NCI-H128 (cell line): ENCODE measurements around the gene BABAM1.

Experiments used
- DNase-seq: peaks from one replicate; lab custom pipeline; 2025; ENCODE audit not compliant: unreplicated experiment; lab: John Stamatoyannopoulos, UW

The BABAM1 gene

DNA sequence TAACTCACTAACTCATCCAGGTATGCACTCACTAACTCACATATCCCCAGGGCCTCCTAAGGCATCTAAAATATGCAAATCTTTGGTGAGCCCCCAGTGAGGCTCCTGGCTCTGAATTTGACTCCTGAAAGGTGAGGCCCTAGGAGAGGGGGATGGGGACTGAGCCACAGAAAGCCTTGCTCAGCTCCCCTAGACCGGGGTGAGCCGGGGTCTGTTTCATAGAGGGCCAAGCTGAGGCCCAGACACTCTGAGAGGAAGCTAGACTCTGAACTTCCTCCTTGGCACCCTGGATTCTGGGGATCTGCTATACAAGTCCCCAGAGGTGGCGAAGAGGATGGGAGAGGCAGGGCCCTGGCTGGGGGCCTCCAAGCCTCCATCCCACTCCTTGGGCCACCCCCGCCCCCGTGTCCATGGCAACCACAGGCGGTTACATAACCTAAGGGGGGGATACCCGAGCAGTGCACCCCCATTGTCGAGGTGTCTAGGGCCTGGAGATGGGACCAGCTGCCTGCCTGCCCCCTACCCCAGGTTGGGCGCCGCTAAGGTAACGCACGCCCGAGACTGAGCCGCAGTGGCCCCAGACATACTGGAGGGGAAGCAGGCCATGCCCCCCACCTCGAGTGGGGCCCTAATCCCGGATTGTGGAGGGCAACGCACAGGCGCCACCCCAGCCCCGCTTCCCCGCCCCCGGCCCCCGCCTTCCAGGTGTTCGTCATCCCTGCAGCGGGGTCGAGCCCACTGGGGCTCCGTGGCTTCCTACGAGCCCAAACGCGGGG lies 35.3 kb downstream of the BABAM1 start:
- DNase-seq: no peak

DNA sequence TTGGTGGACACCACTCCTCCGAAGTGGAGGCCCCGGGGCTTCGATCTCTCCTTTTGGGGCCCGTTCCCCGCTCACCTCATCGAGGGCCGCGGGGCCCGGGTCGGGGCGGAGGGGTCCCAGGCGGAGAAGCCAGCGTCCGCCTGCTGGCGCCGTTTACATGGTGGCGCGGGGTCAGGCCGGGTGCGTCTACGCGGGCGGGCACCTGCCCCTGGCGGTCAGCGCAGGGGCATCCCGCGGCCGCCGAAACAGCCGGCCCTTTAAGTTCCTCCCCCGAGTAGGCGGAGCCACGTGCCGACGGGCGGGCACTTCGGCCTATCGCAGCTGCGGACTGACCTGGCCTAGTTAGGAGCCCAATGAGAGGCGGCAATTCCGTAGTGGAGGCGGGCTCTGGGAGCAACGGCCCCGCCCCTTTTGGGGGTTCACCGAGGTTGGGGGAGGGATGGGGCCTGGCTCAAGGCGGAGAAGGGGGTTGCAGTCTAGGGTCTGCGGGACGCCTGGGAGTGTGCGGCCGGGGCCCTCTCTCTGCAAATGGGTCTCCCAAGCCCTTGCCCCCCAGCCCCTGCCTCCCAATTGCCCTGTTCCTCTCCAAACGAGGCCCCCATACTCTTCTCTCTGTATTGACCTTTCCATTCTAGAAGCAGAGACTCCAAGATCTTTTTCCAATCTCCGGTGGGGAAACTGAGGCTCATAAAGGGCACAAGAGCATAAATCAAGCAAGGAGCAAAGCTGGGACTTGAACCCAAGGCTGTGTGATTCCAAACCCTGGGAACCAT lies 36.1 kb downstream of the BABAM1 start, which contains the start of gene ABHD8:
Gene ABHD8, minus strand, starts transcription at position 259 of the 773 bp plus-strand sequence. CDS start 1,809 bp downstream, outside the sequence.
- DNase-seq: peak; percentile 92

DNA sequence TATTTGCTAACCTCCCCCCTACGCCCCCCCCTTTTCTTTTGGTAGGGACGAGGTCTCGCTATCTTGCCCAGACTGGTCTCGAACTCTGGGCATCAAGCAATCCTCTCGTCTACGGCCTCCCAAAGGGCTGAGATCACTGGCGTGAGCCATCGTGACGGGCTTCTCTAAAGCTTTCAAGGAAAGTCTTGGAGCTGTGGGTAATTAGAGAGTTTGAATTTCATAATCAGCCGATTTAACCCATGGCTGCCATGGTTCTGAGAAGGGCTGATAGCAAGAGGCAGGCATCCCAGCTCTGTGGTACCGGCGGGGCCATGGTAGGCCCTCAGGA lies 36.7 kb downstream of the BABAM1 start:
- DNase-seq: no peak

DNA sequence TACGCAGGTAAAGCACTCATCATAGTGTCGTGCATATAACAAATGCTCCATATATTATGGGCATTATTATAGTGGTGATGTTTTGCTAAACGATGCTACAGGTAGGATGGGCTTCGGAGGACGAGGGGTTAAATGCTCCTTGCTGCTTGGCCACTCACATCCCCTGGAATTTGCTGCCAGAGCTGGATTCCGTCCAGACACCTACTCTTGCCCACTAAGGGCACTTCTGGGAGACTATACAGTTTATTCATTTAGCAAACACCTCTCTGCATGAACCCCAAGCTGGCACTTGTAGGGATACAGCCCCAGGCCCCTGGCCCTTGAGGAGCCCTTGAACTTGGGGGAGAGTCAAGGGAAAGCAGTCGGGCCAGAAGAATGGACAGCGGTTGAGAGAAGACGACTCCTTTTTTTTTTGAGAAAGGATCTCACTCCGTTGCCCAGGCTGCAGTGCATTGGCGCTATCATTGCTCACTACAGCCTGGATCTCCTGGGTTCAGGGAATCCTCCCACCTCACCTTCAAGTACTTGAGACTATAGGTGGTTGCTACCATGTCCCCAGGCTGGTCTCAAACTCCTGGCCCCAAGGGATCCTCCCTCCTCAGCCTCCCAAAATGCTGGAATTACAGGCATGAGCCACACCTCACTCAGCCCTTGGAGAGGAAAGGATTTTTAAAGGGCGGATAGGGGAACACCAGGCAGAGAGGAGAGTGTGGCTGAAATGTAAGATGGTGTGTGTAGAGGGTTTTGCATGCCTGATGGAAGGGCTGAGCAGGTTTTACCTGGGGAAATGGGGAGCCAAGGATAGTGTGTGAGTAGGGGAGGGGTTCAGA lies 37.4 kb downstream of the BABAM1 start:
- no peak for DNase-seq

DNA sequence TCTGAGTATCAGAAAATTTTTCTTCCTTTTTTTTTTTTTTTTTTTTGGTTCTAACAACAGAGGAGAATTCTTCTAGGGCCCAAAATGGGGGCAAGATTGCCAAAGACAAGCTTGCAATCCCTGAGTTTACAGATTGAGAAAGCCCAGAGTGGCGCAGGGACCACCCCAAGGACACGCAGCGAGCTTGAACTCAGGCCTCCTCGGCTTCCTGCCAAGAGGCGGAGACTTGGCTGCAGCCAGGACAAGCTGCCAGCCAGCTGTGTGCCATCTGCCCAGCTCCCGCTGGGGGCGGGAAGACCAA lies 37.9 kb downstream of the BABAM1 start:
- DNase-seq: no peak

DNA sequence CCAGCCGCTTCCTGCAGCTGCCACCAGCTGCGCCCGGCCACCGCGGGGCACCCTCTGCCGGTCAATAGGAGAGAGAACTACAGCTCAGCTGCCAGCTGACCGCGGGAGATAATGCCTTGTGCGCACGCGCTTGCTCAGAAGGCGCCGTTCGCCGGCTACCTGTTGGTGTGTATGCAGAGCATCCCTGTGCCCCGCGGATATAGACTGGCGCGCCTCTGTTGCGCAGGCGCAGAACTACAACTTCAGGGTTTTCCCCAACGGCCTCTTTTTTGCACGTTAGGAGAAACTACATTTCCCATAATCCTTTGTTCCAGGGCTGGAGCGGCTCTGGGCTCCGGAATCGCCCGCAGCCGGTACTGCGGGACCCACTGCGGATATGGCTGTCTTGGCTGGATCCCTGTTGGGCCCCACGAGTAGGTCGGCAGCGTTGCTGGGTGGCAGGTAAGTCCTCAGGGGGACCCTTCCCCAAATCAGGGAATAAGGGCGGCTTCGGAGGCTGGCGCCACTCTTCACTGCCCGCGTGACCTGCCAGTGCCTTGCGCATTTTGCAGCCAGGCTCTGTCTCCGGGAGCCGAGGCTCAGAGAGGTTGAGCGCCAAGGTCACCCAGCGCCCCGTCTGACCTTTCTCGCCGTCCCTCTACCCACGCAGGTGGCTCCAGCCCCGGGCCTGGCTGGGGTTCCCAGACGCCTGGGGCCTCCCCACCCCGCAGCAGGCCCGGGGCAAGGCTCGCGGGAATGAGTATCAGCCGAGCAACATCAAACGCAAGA lies 38.5 kb downstream of the BABAM1 start, which contains the start of gene MRPL34:
Gene MRPL34, plus strand, starts transcription at position 356 of the 768 bp plus-strand sequence. Its CDS starts 21 bp downstream, at position 377.
- DNase-seq: peak; percentile 96

DNA sequence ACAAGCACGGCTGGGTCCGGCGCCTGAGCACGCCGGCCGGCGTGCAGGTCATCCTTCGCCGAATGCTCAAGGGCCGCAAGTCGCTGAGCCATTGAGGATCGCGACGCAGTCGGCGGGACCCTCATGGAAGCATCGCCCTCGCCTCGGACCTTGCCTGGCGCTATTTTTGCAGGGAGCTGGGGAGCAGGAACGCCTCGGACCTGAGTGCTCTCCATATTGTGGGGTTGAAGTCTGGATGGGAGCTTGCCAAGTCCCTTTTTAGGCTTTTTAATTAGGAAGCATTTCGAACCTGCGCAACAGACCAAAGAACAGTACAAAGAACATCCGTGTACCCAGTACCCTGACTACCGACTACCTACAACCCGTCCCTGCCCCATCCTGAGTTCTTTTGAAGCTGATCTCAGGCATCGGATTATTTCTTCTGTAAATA lies 39.1 kb downstream of the BABAM1 start:
- DNase-seq: no peak

DNA sequence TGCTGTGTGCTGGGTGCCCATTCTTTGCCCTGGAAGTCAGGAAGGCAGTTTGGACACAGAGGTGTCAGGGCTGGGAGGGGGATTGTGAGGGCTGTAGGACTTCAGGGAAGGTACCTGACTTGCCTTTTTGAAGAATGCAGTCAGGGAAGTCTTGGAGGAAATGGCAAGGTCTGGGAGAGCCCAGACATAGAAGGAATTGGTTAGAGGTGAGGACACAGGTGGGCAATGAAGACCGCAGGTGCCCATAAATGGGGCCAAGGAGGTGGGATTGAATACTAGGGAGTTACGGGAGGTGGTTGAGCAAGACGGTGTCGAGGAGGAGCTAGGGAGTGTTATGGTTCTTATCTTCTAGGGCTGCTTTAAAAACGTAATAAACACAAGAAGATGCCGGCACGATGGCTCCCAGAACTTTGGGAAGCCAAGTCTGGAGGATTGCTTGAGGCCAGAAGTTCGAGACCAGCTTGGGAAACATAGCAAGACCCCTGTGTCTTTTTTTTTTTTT lies 40.7 kb downstream of the BABAM1 start:
- DNase-seq: no peak

DNA sequence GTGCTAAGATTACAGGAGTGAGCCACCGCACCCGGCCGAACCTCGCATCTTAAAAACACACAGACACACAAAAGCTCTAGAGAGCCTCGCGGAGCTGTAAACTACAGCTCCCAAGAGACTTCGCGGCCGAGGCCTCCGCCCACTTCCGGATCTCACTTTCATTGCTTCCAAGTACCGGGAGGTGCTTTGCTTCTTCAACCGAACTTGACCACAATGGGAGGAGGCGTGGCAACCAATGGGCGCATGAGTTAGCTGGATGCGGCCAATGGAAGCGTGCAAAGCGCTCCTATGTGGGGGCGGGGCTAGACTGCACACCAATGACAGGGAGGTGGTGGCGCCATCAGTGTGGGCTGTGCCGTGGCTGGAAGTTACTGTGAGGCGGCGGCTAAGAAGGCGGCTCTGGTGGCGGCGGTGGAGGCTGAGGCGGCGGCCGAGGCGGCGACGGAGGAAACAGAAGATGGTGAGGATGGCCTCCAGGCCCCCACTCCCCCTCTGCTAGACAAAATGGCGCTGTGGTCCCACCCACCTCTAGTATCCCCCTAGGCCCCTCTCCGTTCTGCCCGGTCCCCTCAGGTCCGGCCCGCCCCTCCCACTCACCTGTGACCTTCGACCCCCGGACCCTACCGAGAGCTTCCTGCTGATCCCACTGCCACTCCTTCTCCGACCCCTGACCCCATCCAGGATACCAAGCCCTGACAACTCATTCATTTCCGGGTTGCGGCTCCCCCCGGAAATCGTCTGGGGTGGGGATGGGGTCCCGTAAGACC lies 42.1 kb downstream of the BABAM1 start, which contains the start of gene DDA1:
Gene DDA1, plus strand, starts transcription at position 366 of the 767 bp plus-strand sequence. Its CDS starts 92 bp downstream, at position 458.
- DNase-seq: peak; percentile 97

DNA sequence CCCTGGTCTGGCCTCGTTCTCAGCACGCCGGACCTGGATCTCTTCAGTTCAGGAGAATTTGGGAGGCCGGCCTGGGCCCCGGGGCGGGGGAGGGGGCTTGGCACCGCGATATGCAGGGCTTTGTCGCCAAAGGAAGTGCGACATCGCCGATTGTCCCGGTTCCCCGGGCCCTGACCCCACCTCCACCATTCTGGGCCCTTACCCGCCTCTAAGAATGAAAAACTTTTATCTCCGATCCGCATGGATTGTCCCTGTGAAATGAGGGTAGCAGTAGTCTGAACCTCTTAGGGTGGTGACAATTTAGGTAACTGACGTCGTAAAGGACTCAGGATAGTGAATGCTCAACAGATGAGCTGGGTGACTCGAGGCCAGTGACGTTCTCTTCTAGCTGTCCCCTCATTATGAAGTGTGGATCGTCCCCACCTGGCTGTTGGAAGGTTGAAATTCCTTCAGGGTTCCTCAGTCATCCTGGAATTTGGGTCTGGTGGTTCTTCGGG lies 42.8 kb downstream of the BABAM1 start:
- DNase-seq: no peak

DNA sequence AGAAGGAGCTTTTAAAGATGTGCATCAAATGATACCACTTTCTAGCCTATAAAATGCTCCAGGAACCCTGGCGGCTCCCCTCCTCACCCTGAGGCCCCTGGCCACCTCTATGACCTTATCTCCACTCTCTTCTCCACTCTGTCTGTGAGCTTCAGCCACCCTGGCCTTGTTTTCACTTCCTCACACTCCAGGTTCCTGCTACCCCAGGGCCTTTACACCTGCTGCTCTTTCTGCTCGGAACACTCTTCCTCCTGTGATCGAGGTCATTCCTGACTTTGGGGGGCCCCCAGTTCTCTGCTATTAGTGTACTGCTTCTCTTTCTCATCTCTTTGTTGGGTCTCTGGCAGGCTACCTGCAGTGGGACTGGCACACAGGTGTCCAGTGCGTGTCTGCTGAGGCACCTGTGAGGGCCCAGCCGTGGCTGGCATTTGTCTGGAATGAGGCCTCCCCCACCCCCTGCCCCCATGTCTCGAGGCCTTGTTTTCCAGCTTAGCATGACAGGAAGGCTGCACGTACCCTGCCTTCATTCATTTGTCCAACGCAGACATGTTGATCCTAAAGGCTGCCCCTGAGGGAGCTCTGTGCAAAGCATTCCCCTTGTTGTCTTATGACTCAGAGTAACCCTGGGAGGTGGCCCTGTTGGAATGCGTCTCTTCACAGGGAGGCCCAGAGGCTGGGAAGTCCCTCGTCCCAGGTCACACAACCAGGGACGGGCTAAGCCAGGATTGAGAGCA lies 44.4 kb downstream of the BABAM1 start:
- DNase-seq: no peak

DNA sequence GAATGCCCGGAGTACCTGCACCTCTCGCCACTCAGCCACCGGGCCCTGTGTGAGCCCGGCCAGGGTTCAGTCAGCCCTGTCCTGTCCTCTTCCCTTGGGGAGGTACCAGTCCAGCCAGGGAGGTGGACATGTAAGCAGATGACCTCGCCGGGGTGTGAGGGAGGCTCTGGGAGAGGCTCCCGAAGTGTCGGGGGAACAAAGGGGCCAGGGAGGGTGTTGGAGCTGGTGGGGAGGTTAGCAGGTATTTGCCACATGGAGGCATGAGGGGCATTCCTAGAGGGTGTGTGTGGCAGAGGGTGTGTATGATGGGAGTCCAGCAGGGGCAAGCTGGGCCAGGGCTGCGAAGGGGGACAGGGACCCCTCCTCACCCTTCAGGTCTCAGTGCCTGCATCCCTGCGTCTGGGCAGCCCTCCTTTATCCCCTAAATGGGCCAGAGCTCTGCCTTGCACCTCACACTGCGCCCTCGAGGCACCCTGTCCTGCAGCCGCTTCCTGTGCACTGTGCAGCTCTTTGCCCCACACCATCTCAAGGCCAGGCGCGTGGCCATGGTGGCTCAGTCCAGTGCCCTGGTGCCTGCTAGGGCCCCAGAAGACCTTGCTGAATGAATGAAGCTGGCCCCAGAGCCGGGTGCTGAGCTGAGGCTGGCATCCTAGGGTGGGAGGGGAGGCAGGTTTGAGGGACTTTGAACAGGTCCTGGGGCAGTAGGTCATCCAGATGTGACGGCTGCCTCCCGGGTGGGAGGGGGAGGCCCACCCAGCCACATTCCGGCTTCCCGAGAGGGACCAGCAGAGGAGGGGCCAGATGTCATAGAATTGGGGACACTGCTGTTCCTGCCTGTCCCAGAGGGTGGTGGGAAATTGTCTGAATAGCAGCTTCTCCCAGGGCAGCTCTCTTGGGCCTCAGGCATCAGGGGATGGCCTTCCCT lies 45.2 kb downstream of the BABAM1 start:
- DNase-seq: no peak

DNA sequence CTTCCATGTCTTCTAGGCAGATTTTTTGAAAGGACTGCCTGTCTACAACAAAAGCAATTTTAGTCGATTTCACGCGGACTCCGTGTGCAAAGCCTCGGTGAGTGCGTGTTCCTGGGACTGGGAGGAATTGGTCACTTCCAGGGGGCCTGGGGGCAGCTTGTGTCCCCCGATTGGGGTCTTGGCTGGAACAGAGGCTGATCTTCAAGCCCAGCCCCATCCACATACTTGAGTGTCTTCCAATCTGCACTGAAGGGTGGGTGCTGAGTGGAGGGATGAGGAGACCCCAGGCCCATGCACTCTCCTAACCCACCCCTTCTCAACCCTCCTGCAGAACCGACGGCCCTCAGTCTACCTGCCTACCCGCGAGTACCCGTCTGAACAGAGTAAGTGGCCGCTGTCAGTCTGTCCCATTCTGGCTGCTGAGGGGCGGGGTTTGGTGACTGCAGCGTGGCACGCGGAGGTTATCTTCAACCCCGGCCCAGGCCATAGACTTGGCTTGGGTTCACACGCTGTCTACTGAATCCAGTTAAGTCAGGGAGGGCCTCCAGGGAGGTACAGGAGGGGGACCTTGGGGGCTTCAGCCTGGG lies 46.9 kb downstream of the BABAM1 start:
- no peak for DNase-seq

DNA sequence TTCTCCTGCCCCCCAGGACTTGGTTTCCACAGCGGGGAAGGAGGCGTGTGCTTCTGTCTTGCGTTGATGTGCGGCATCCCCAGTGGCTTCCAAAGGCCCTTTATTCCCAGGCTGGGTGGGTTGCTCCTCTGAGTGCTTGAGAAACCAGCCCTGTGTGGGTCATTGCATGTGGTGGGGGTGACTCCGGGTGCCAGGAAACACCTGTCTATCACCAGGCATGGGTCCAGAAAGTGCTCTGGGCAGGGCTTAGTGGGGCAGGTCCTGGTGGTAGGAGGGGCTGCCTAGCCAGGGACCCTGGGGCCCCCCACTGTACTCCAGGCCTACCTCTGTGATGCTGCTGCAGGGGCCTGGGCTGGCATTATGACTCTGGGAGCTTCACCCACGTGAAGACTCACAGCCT lies 51.7 kb downstream of the BABAM1 start:
- no peak for DNase-seq

DNA sequence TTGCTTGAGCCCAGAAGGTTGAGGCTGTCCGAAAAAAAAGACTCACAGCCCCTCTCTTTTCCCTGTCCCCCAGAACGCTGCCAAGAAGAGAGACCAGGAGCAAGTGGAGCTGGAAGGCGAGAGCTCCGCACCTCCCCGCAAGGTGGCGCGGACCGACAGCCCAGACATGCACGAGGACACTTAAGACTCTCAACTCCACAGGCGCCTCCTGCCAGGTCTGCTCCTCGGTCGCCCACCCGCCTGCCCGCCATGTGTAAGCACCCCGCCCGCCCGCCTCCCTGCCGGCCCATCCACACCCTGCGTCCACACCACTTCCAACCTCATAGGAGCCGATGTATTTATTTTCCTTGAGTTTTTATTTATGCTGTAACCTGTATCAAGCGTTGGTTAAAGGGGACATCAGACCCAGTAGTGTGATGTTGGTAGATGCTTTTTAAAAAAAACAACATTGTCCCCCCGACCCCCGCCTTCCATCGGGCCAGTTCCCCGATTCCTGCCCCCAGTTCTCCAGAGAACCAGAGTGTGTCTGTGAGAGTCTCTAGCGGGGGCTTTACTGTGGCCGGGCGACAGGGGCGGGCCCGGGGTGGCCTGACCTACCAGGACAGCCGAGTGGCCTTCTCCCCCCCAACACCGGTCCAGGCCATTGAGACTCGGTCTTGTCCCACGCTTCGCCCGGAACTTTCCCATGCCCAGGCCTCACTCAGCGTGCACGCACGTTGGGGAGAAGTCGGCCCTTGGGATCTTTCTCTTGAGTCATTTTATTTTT lies 52.4 kb downstream of the BABAM1 start:
- DNase-seq: no peak

DNA sequence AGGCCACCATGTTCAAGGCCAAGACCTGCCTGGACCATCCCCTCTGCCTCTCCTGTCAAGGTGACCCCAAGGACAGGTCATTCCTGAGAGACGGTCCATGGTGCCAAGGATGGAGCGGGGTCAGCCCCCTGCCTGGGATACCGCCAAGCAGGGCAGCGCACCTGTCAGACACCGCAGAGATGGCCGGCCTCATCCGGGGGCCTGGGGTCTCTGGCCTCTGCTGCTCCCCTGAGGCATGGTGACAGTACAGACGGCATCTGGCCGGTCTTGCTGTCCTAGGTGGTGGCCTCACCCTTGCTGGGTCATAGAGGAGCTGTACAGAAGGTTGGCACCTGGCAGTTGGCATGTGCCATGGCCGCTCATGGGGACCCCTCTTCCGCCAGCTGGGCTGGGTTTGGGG lies 53.2 kb downstream of the BABAM1 start:
- DNase-seq: no peak
